Chondrocyte (in vitro differentiated cells): ENCODE results near the gene ZSWIM5. TPM values are rescaled to one million over a fixed set of nuclear protein-coding genes. Genes with fewer than 3 reads are reported as not detected.
"Not testable (repeated sequence)": the region's sequence is repeated elsewhere in the genome, so short reads cannot be mapped to it uniquely, and the experiment has no call there.

ENCODE experiments used
- DNase-seq: peaks from one replicate; pipeline ENCODE4 v3.0.0; 2021; ENCODE audit warnings: mixed read lengths, low spot score
- H3K27ac Mint-ChIP-seq: one replicate; pipeline ENCODE4 v1.8.0; 2021; ENCODE audit warnings: mild to moderate bottlenecking, moderate library complexity, mixed read lengths; ENCODE audit not compliant: unreplicated experiment
- H3K27me3 Mint-ChIP-seq: 2 replicates; pipeline ENCODE4 v1.8.0; 2021; ENCODE audit warnings: low read depth, mixed read lengths
- H3K36me3 Mint-ChIP-seq: 2 replicates; pipeline ENCODE4 v1.8.0; 2021; ENCODE audit warnings: low read depth, mixed read lengths
- H3K4me1 Mint-ChIP-seq: 2 replicates; pipeline ENCODE4 v1.8.0; 2021; ENCODE audit warnings: low read depth, mild to moderate bottlenecking, mixed read lengths
- H3K4me3 Mint-ChIP-seq: one replicate; pipeline ENCODE4 v1.8.0; 2021; ENCODE audit warnings: mild to moderate bottlenecking, moderate library complexity, mixed read lengths; ENCODE audit not compliant: unreplicated experiment
- H3K9me3 Mint-ChIP-seq: 2 replicates; pipeline ENCODE4 v1.8.0; 2021; ENCODE audit warnings: low read depth, mixed read lengths
- CTCF ChIP-seq: fragments of 200-600 bp; sonication (generic); IDR thresholded peaks from 2 replicates; pipeline ENCODE4 v1.5.0; 2021; ENCODE audit warnings: antibody characterized with exemption, mild to moderate bottlenecking, moderate library complexity
- total RNA-seq: library from RNA; stranded (reverse); gene quantifications from 3 replicates; pipeline ENCODE4 v1.2.1, GENCODE V29; 2021

Gene ZSWIM5
- total RNA-seq, 1 donor from 2014 or later: 1.0 TPM

GRCh38 chr1:45093334-45093733, 113.1 kb downstream of the ZSWIM5 start:
- TF ChIP-seq CTCF: no peak
- H3K9me3 Mint-ChIP-seq: no peaks in the 10 kb centered on the region
- no peak for DNase-seq
- H3K36me3 Mint-ChIP-seq: no peaks in the 10 kb centered on the region
- H3K27ac Mint-ChIP-seq: no peak overlapping the region
- H3K4me3 Mint-ChIP-seq: no peak overlapping the region
- no peaks in the 10 kb centered on the region for H3K4me1 Mint-ChIP-seq
- H3K27me3 Mint-ChIP-seq: no peaks in the 10 kb centered on the region

GRCh38 chr1:45089711-45090110, 116.7 kb downstream of the ZSWIM5 start:
- H3K9me3 Mint-ChIP-seq: no peaks in the 10 kb centered on the region
- TF ChIP-seq CTCF: no peak
- no peaks in the 10 kb centered on the region for H3K4me1 Mint-ChIP-seq

GRCh38 chr1:45084562-45084961, 121.8 kb downstream of the ZSWIM5 start:
- H3K27ac Mint-ChIP-seq: no peak overlapping the region
- H3K4me3 Mint-ChIP-seq: no peak overlapping the region

More at GRCh38 chr1:45089711-45090110, 116.7 kb downstream of the ZSWIM5 start:
- H3K27me3 Mint-ChIP-seq: peaks cover 2% of the 10 kb centered on the region
- H3K27ac Mint-ChIP-seq: no peak overlapping the region
- H3K4me3 Mint-ChIP-seq: no peak overlapping the region
- DNase-seq: no peak
- no peaks in the 10 kb centered on the region for H3K36me3 Mint-ChIP-seq

GRCh38 chr1:45079533-45079932, 126.9 kb downstream of the ZSWIM5 start:
- peaks cover 26% of the 10 kb centered on the region for H3K9me3 Mint-ChIP-seq
- H3K36me3 Mint-ChIP-seq: peaks cover 8% of the 10 kb centered on the region
- H3K27ac Mint-ChIP-seq: no peak overlapping the region
- H3K4me1 Mint-ChIP-seq: no peaks in the 10 kb centered on the region
- DNase-seq: no peak
- H3K4me3 Mint-ChIP-seq: no peak overlapping the region
- peaks cover 22% of the 10 kb centered on the region for H3K27me3 Mint-ChIP-seq
- TF ChIP-seq CTCF: no peak

More at GRCh38 chr1:45084562-45084961, 121.8 kb downstream of the ZSWIM5 start:
- Mint-ChIP-seq H3K36me3 (no peaks in the 10 kb centered on the region), H3K9me3 (no peaks in the 10 kb centered on the region), H3K4me1 (no peaks in the 10 kb centered on the region), H3K27me3 (peaks cover 2% of the 10 kb centered on the region)
- DNase-seq: no peak
- TF ChIP-seq CTCF: no peak

- H3K36me3 Mint-ChIP-seq: peaks cover 16% of the 10 kb centered on the region
- H3K4me3 Mint-ChIP-seq, H3K4me1 Mint-ChIP-seq, H3K27ac Mint-ChIP-seq, DNase-seq: not testable (repeated sequence)
- H3K27me3 Mint-ChIP-seq: peaks cover 38% of the 10 kb centered on the region
- peaks cover 44% of the 10 kb centered on the region for H3K9me3 Mint-ChIP-seq
These were observed 129.4 kb downstream of the ZSWIM5 start for GRCh38 chr1:45076959-45077358.

GRCh38 chr1:45071567-45071966, 134.8 kb downstream of the ZSWIM5 start:
- DNase-seq: no peak
- Mint-ChIP-seq H3K36me3 (peaks cover 13% of the 10 kb centered on the region), H3K27me3 (peaks cover 34% of the 10 kb centered on the region), H3K4me1 (no peaks in the 10 kb centered on the region), H3K9me3 (peaks cover 46% of the 10 kb centered on the region), H3K4me3 (no peak overlapping the region), H3K27ac (no peak overlapping the region)
- no peak for TF ChIP-seq CTCF
